Activated T-cell treated with anti-CD3 and anti-CD28 coated beads, Interleukin-2, amount 50 U/mL, for 24 hours (primary cell): ENCODE results near the gene IL11RA.
A peak's percentile ranks its signal among the peaks of the same experiment; 100 is the strongest.

Source experiments
- DNase-seq: peaks from one replicate; pipeline ENCODE4 v3.0.0-alpha.2; 2020
- H3K27ac Mint-ChIP-seq: 2 replicates; pipeline ENCODE4 v1.8.0; 2020; ENCODE audit warnings: mild to moderate bottlenecking, mixed read lengths
- H3K27me3 Mint-ChIP-seq: 2 replicates; pipeline ENCODE4 v1.8.0; 2020; ENCODE audit warnings: mixed read lengths
- H3K36me3 Mint-ChIP-seq: 2 replicates; pipeline ENCODE4 v1.8.0; 2020; ENCODE audit warnings: low read depth, mixed read lengths
- H3K4me1 Mint-ChIP-seq: 2 replicates; pipeline ENCODE4 v1.8.0; 2020; ENCODE audit warnings: low read depth, mixed read lengths
- H3K4me3 Mint-ChIP-seq: 2 replicates; pipeline ENCODE4 v1.8.0; 2020; ENCODE audit warnings: mild to moderate bottlenecking, moderate library complexity, mixed read lengths
- H3K9me3 Mint-ChIP-seq: 2 replicates; pipeline ENCODE4 v1.8.0; 2020; ENCODE audit warnings: mixed read lengths

IL11RA gene

DNA sequence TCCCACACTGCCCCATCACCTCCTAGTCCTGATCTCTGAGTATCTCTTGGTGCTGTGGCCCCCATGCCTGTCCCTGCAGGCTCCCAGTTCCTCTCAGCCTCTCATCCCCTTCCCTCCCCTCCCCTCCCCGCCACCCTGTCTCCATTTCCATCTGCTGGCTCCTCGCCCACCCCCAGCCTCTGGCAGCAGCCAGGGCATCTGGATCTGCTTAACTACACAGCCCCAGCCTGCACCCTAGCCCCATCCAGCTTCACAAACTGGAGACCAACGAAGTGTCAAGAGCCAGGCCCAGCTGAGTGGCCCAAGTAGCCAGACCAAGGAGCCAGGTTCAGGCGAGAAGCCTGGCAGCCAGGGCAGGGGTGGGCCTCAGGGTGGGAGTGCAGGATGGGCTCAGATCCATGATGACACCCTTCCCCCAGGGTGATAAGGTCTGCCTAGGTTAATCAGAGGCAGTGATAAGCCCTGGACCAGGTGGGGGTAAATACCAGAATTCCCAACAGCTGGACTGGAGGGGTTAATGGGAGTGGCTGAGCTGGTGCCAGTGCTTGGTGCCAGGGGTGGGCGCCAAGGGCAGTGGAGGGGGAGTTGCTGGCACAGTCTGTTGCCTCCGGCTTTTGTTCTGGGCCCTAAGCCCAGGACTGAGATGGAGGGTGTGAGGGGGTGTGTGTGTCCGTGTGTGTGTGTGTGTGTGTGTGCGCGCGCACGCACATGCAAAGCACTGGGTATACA lies 2.5 kb downstream of the IL11RA start:
- no peak for DNase-seq
- Mint-ChIP-seq H3K9me3 (no peaks in the 10 kb centered on the region), H3K4me1 (peaks cover 18% of the 10 kb centered on the region), H3K36me3 (peaks cover 23% of the 10 kb centered on the region), H3K4me3 (no peak overlapping the region), H3K27ac (no peak overlapping the region), H3K27me3 (no peaks in the 10 kb centered on the region)

DNA sequence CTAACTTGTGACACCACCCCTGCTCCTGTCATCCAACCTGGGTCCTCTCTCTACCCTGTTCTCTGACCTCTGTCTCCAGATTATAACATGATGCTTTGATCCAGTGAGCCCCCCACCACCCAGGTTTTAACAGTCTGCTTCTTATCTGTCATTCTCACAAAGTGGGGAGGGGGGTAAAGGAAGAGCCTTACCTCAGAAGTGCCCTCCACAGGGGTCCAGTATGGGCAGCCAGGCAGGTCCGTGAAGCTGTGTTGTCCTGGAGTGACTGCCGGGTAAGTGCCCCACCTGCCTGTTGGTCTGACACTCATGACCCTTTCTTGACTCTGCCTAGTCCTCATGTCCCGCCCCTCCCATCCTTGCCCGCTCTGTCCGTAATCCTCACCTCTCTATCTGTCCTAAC lies 3.4 kb downstream of the IL11RA start:
- H3K36me3 Mint-ChIP-seq = peaks cover 20% of the 10 kb centered on the region
- H3K27me3 Mint-ChIP-seq = no peaks in the 10 kb centered on the region
- DNase-seq = no peak
- H3K4me3 Mint-ChIP-seq = no peak overlapping the region
- H3K9me3 Mint-ChIP-seq = no peaks in the 10 kb centered on the region
- peaks cover 19% of the 10 kb centered on the region for H3K4me1 Mint-ChIP-seq
- no peak overlapping the region for H3K27ac Mint-ChIP-seq

DNA sequence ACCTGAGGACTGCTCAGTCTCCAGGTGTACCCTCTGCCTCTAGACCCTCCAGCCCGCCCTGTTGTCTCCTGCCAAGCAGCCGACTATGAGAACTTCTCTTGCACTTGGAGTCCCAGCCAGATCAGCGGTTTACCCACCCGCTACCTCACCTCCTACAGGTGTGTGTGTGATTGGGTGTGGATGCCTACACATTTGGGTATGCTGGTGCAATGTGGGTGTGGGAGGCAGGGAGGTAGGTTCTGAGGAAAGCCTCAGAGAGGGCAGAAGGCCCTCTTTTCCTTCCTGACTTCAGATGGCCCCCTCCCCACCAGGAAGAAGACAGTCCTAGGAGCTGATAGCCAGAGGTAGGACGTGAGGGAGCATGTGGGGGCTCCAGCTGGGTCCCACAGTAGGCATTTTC lies 5.0 kb downstream of the IL11RA start:
- Mint-ChIP-seq H3K27ac (no peak overlapping the region), H3K4me3 (no peak overlapping the region), H3K27me3 (no peaks in the 10 kb centered on the region)

DNA sequence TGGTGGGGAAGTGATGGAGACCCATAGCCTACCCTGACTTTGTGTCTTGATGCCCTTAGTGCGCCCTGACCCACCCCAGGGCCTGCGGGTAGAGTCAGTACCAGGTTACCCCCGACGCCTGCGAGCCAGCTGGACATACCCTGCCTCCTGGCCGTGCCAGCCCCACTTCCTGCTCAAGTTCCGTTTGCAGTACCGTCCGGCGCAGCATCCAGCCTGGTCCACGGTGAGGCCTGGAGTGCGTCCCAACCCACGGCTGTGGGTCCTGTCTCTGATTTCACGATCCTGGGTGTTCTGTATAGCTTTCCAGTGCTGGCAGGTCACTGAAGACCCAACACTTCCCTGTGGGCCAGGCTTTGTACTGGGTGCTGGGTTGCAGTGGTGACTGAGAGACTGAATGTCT lies 6.5 kb downstream of the IL11RA start:
- H3K27ac Mint-ChIP-seq = no peak overlapping the region

More for the DNA sequence above, 5.0 kb downstream of the IL11RA start:
- peaks cover 20% of the 10 kb centered on the region for H3K36me3 Mint-ChIP-seq
- no peak for DNase-seq
- no peaks in the 10 kb centered on the region for H3K9me3 Mint-ChIP-seq
- H3K4me1 Mint-ChIP-seq = peaks cover 15% of the 10 kb centered on the region

DNA sequence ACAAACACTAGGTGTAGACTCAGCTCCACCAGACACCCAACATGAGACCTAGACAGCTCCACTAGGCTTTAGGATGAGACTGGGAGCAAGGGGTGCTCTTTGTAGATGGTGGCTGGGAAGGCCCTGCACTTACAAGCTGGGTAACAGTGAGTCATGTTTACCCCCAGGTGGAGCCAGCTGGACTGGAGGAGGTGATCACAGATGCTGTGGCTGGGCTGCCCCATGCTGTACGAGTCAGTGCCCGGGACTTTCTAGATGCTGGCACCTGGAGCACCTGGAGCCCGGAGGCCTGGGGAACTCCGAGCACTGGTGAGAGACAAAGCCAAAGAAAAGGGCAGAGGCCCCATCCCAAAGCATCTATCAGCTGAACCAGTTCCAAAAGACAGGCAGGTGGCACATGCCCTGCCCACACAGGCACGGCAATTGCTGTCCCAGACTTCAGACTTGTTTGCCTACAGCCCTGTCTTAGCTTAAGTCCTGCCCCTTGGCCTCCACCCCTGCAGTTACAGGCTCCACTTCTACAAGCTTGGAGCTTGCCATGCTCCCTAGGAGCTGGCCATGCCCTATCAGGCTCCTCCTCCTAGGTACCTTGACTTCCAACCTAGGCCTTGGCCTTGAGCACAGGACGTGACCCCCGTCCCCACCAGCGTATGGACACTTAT lies 7.7 kb downstream of the IL11RA start:
- Mint-ChIP-seq H3K27ac (no peak overlapping the region), H3K4me1 (peaks cover 30% of the 10 kb centered on the region), H3K36me3 (peaks cover 20% of the 10 kb centered on the region), H3K9me3 (no peaks in the 10 kb centered on the region), H3K4me3 (no peak overlapping the region), H3K27me3 (no peaks in the 10 kb centered on the region)
- DNase-seq = no peak

More for the DNA sequence above, 6.5 kb downstream of the IL11RA start:
- H3K27me3 Mint-ChIP-seq = no peaks in the 10 kb centered on the region
- H3K9me3 Mint-ChIP-seq = no peaks in the 10 kb centered on the region
- peaks cover 20% of the 10 kb centered on the region for H3K36me3 Mint-ChIP-seq
- H3K4me3 Mint-ChIP-seq = no peak overlapping the region
- DNase-seq = no peak
- H3K4me1 Mint-ChIP-seq = peaks cover 18% of the 10 kb centered on the region

DNA sequence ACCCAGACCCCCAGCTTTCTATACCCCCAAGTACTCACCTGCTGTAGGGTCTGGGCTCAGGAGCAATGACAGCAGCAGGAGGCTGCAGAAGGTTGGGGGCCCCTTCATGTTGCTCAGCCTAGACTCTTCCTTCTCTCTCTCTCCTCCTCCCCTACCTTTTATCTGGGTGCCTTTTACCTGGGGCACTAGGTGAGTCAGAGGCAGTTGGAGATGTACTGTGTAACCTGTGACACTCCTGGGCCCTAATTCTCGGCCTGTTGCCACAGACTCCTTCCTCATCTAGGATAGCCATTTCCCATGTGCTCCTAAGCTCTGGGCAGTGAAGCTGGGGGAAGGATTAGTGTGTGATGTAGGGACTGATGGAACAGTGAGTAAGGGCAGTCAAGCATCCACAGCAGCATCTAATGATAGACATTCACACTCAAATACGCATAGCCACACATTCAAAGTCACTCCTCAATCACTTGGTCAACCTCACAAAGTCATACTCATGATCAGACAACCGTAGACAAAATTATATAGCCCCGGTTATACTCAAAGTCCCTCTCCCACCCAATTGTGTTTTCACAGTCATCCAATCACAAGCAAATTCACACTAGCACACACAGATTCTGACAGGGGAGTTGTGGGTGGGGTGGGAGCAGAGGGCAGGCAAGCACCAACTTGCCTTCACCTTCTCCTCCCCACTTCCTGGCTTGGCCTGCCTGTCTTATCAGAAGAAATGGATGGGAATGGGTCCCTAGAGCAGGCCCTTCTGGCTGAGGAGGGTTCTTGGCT lies 10.7 kb downstream of the IL11RA start, which contains the start of gene CCL27:
Gene CCL27 (minus strand): TSS at position 132 of the 777 bp plus-strand sequence. CDS start 24 bp downstream, at position 108.
- no peak for DNase-seq
- Mint-ChIP-seq H3K4me3 (no peak within 1 kb of the TSS), H3K9me3 (no peaks in the 10 kb centered on the region), H3K36me3 (peaks cover 20% of the 10 kb centered on the region), H3K4me1 (peaks cover 37% of the 10 kb centered on the region), H3K27ac (peak within 1 kb of the TSS; percentile 76), H3K27me3 (no peaks in the 10 kb centered on the region)

DNA sequence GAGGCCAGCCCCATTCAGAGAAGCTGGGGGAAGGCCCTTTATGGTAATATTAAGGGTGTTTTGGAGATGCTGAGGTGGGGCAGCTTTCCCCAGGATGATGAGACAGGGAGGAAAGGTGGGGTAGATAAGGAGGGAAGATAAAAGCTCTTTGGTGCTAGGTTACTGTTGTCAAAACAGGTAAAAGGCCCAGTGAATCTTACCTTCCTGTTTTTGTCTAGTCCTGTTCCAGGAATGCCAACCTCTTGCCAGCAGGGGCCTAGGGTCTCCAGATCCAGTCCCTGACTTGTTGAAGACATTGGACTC lies 11.3 kb downstream of the IL11RA start:
- H3K4me1 Mint-ChIP-seq = peaks cover 37% of the 10 kb centered on the region
- H3K27ac Mint-ChIP-seq = peak overlapping the region; percentile 76
- H3K9me3 Mint-ChIP-seq = no peaks in the 10 kb centered on the region
- no peak overlapping the region for H3K4me3 Mint-ChIP-seq
- DNase-seq = no peak
- H3K27me3 Mint-ChIP-seq = no peaks in the 10 kb centered on the region
- H3K36me3 Mint-ChIP-seq = peaks cover 20% of the 10 kb centered on the region

DNA sequence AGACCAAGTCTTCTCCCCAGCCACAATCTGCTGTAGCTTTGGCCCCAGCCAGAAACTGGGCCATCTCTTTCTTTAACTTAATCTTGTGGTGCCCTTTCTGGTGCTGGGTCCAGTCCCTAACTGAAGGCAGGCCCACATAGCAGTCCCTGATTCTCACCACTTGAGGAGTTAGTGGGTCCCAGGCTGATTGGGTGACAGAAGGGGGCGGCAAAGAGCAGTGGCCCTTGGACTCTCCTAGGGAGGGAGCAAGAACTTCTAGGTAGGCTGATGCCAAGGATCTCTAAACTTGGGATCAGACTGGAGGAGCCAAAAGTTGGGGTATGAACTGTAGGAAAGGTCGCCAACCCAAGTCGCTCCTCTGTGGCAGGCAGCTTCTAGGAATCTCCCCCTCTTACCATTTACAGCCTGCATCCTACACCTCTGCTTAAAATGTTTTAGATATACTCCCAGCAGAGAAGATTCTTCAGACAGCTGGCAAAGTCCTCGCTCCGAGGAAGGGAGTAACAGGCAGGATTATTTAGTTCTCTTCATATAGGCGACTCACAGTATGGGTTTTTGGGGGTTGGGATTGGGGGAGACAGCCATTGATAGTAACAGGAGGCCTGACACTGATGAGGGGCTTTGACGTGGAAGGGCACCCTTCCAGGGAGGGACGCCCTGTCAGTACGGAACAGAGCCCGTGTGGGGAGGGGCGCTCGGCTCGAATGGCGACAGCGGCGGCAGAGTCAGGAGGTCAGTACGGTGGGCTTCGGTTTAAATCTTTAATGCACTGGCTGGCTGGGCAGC lies 12.5 kb downstream of the IL11RA start:
- Mint-ChIP-seq H3K4me3 (peak overlapping the region; percentile 77), H3K4me1 (peaks cover 36% of the 10 kb centered on the region), H3K36me3 (peaks cover 20% of the 10 kb centered on the region), H3K27ac (peak overlapping the region; percentile 89), H3K9me3 (peaks cover 6% of the 10 kb centered on the region), H3K27me3 (no peaks in the 10 kb centered on the region)
- peak; percentile 69 for DNase-seq

DNA sequence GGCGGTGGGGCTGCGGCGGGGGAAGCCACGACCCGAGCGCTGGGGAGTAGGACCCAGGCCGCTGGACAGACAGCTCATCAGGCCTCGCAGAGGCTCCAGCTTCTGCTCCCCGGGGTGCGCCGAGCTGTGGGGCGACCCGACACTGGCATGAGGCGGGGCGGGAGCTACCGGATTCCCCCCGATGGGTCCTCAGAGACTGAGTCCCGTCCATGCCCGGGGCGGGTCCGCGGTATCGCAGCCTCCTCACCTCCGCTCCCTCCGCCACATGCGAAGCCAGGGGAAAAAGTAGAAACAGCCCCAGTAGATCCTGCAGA lies 13.0 kb downstream of the IL11RA start:
- peak overlapping the region; percentile 77 for H3K4me3 Mint-ChIP-seq
- H3K27ac Mint-ChIP-seq = peak overlapping the region; percentile 89
- peaks cover 35% of the 10 kb centered on the region for H3K4me1 Mint-ChIP-seq
- no peaks in the 10 kb centered on the region for H3K27me3 Mint-ChIP-seq
- peaks cover 8% of the 10 kb centered on the region for H3K9me3 Mint-ChIP-seq
- DNase-seq = no peak
- H3K36me3 Mint-ChIP-seq = peaks cover 20% of the 10 kb centered on the region

DNA sequence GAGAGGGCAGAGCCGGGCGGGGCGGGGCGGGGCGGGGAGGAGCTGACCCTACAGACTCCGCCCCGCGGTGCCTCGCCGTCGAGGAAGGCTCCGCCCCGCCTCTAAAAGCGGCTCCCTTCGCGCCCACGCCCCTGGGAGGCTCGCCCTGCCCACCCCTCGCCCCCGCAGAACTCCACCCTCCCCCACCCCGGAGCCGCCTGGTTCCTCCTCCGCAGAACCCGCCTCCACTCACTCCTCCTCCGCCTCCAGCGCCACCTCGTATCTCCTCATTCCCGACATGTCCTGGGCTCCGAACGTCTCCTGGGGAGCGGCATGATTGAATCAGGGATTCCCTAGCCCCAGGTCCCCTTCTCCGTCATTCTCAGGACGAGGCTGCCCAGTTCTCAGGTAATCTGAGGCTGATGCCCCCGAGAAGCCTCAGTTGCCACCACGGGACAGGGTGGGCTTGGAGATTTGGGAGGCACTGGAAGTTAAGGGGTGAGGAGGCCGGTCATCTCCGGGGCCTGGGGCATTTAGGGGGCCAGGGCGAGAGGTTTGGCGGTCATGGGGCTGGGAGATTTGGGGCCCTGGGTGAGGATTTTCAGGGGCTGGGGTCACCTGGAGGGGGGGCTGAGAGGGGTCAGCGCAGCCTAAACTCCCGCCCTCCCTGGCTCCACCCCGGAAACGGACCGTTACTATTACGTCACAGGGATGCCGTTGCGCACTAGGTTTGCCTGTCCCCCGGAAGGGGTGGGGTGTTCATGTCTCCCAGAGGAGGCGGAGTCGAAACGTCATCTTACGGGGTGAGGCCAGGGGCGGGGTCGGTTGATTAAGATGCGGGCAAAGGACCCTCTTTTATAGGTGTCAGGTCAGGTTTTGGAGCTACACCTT lies 13.6 kb downstream of the IL11RA start:
- peaks cover 8% of the 10 kb centered on the region for H3K9me3 Mint-ChIP-seq
- DNase-seq = peak; percentile 85
- peaks cover 35% of the 10 kb centered on the region for H3K4me1 Mint-ChIP-seq
- peaks cover 14% of the 10 kb centered on the region for H3K36me3 Mint-ChIP-seq
- no peaks in the 10 kb centered on the region for H3K27me3 Mint-ChIP-seq
- H3K4me3 Mint-ChIP-seq = peak overlapping the region; percentile 77
- peak overlapping the region; percentile 89 for H3K27ac Mint-ChIP-seq

DNA sequence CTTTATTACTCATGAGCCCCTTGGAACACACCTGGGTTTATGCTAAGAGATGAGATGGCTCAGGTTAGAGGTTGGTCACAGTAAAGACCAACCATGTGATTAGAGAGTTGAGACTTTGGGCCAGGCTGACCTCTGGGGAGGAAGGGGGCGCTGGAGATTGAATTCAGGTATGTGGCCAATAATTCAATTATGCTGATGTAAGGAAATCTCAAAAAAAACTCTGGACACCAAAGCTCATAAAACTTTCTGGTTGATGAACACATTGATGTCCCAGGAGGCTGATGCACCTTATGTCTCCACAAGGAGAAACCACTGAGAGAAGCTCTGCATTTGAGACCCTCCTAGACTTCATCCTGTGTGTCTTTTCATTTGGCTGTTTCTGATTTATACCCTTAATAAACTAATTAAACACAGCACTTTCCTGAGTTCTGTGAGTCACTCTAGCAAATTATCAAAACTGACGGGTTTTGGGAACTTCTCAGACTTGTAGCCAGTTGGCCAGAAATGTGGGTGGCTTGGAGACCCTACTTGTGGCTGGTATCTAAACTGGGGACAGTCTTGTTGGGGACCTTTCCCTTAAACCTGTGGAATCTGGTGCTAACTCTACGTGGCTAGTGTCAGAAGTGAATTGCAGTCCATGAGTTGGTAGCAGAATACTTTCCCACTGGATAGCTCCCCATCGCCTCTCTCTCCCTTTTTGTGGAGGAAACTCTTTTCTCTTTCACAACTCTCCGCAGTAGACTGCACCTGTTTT lies 18.0 kb downstream of the IL11RA start:
- Mint-ChIP-seq H3K27ac (no peak overlapping the region), H3K4me1 (peaks cover 5% of the 10 kb centered on the region), H3K4me3 (no peak overlapping the region), H3K9me3 (peaks cover 8% of the 10 kb centered on the region), H3K27me3 (no peaks in the 10 kb centered on the region), H3K36me3 (peaks cover 3% of the 10 kb centered on the region)
- no peak for DNase-seq

DNA sequence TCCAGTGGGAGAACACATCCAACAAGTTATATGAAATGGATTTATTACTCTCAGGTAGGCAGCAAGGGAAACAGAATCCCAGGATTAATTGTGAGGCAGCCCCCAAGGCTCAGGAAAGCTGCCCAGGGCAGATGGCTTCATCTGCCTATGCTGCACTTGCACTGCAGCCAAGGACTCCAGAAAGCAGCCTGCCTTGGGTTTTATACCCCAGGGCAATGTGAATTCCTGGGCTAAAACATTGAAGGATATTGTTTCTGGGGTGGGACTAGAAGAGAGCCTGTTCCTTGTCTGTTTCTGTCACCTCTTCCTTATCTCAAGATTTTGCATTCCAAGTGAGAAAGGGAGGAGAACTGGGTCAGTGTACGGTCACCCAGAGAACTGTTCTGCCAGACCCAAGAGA lies 19.3 kb downstream of the IL11RA start:
- no peak for DNase-seq
- H3K4me1 Mint-ChIP-seq = no peaks in the 10 kb centered on the region
- peaks cover 3% of the 10 kb centered on the region for H3K36me3 Mint-ChIP-seq
- no peak overlapping the region for H3K27ac Mint-ChIP-seq
- no peaks in the 10 kb centered on the region for H3K27me3 Mint-ChIP-seq
- H3K4me3 Mint-ChIP-seq = no peak overlapping the region
- H3K9me3 Mint-ChIP-seq = peaks cover 8% of the 10 kb centered on the region

DNA sequence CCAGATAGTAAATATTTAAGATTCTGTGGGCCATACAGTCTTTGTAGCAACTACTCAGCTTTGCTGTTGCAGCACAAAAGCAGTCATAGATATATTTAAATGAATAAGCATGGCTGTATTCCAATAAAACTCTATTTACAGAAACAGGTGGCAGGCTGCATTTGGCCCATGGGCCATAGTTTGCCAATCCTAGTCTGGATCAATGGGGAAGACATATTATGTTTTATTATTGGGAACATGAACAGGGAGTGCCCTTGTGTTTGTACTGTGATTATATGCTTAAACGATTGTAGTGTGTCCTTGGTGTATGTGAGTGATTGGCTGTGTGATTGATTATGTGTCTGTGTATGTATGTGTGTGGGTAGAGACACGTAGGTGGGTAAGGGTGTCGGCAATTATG lies 22.5 kb downstream of the IL11RA start:
- Mint-ChIP-seq H3K4me3 (no peak overlapping the region), H3K27me3 (no peaks in the 10 kb centered on the region), H3K27ac (no peak overlapping the region), H3K9me3 (peaks cover 3% of the 10 kb centered on the region), H3K4me1 (no peaks in the 10 kb centered on the region), H3K36me3 (peaks cover 3% of the 10 kb centered on the region)
- DNase-seq = no peak
